GM19452 (cell line): ENCODE measurements around the gene LPGAT1.

Source experiments
- ATAC-seq: cut with Tn5 transposase; IDR thresholded peaks from one replicate; pipeline ENCODE4 v1.9.1; 2021; ENCODE audit not compliant: unreplicated experiment

The LPGAT1 gene

DNA sequence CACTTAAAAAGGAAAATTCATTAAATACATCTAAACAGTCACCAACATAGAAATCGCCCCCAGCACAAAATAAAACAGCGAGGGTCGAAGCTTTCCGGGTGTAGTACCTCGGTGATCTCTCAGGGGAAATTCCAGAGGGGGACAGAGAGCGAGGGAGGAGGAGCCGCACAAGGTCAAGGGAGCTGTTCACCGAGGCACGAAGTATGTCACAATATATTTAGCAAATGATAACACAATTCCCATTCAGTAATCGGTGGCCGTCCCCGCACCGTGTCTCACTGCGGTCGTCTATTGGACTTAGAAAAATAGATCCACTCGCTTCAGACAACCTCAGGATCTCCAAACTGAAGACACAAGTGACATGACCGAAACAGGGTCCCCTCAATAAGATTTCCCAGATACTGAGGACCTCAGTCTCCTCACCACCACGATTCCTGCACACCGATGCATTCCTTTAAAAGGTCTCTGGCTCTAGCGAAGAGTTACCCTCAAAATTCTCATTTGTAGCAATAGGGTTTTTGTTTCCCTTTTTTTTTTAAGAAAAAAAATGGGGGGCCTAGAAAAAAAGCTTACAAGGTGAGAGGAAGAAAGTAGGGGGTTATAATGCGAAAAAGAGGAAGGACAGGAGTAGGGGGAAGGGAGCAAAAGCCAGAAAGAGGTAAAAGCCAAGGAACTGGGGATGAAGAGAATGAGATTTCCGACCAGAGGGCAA lies 1.1 kb downstream of the LPGAT1 start:
- no peak for ATAC-seq

DNA sequence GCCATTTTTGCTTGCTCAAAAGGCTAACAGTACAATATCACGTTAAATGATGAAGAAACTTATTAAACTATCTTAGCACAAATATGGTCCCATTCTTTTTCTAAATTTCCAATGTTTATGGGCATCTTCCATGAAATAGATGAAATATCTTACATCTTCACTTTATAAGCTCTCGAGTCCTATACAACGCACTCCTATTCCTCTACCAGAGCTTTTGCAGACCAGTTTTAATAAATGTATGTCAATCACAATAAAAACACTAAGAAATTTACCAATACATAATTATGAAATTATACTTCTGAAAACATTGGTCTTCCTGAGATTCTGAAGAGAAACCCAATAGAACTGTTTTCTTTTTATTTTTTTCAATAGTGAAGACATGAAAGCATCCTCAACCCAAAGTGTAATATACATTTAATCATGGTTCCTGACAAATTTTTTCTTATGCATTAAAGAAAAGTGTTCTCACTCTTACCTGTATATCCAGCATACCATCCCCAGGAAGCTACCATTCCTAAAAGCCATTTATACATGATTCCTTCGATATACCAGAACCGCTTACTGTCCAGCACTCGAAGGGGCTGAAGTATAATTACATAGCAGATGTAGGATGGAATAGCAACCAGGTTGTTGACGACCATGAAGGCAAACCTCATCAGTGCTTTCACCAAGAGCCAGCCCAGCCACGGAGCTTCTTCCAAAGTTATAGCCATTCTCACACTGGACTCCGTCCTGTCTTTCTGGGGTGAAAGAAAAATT lies 1.8 kb downstream of the LPGAT1 start:
- no peak for ATAC-seq

DNA sequence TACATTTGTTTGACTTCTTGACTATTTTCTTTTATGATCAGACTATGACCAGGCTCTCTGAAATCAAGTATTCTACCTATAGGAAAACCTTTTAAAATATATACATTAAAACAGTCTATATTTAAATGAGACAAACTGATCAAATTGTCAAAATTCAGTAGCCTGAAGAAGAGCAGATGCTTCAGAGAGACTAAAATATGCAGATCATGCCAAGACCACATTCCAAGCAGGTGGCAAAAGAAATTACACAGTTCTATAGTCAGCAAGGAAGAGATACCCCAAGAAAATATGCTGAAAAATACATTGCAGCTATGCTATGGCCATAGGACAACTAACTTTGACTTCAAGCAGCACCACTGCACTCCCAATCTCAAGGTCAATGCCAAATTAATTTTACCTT lies 3.5 kb downstream of the LPGAT1 start:
- no peak for ATAC-seq

DNA sequence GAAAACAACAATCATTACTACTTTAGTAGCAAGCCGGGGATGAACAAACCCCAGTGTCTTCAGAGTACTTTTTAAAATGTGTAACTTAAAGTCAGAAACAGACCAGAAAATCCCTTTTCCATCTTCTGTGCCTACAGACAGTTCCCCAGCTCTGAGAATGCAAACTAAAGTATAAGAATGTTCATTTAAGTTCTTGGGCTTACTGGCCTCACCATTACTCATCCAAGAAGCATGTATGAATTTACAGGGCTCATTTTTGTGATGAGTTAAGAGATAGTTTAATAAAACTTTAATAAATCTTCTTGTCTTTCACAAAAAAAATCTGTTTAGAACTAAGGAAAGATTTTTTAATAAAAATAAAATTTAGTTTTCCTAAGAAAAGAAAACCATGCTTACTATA lies 4.6 kb downstream of the LPGAT1 start:
- ATAC-seq = no peak

DNA sequence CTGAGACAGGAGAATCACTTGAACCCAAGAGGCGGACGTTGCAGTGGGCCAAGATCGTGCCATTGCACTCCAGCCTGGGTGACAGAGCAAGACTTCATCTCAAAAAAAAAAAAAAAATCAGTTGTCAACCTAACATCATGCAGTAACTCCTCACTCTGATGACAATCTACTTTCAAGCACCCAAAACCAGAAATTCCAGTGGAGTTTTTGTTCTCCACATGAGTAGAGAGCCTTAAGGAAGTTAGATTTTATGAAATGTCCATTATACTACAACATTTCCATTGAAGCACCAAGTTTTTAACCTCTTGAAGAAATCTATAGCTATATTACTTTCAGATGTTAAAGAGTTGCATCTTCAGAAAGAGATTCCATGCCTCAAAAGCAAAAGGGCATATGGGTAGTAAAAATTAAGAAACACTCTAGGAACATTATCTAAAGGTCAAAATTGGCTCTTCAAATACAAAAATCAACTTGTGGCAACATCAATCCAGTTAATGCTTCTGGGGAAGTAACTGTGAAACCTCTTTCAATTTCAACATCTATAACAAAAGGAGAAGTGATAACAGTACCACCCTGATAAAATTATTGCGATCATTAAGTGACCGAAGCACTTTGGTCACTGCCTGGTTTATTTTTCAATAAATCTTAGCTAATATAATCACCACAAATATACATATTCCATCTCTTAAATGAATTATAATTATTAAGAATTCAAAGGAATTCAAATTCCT lies 7.7 kb downstream of the LPGAT1 start:
- ATAC-seq = no peak

DNA sequence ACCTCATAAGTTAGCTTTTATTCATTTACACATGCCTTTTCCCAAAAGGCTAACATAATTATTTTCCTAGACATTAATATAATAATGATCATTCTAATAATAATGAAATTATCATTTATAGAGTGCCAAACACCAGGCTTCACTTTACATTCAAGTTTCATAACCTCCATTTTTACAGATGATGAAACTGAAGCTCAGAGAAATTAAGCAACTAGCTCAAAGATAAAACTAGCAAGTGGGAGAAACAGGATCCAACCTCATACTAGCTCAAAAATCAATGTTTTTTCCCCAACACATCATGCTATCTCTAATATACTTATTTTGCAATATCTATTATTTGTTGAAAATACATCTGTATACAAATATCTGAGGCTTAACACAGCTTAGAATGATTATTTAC lies 14.0 kb downstream of the LPGAT1 start:
- ATAC-seq = no peak

DNA sequence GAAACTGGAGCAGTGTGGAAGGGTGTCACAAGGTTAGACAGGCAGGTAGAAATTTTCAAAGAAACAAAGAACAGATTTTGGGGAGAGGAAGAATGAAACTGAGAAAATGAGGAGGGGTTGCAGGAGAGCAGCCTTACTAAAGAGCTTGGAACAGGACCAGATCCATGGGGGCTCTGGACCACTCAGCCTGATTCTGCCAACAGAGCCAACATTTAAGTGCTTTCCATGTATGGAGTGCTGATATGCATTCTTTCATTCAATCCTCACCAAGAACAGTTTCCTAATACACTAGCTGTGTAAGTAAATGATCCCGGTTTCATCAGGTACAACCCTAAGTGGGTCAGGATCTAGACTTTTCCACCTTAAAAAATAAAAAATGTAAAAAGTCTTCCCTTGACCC lies 16.2 kb downstream of the LPGAT1 start:
- no peak for ATAC-seq

DNA sequence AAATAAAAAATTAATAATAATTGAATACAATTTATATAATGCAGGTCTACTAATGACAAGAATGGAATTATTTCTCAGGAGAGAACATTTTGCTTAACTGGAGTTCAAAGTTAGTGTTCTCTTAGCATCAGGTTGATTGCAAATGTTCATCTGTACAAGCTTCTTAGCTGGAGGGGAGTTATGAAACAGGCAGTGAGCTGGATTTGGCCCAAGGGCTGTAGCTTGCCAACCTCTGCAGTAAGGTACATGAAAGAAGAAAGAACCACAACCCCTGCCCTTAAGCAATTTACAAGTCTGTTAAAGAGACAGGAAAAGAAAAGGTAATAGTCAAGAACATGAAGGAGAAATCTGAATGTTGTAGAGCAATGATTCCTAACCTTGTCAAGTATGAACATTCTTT lies 17.0 kb downstream of the LPGAT1 start:
- ATAC-seq = no peak

DNA sequence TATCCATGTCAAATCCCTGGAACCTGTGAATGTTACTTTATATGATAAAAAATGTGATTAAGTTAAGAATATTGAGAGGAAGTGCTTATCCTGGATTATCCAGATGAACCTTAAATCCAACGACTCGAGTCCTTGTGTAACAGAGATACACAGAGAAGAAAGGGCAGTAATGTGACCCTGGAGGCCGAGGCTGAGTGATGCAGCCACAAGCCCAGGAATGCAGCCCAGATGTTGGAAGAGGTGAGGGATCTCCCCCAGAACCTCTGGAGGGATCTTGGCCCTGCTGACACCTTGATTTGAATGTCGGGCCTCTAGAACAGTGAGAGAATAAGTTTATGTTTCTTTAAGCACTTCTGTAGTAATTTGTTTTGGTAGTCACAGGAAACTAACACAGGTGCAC lies 18.0 kb downstream of the LPGAT1 start:
- no peak for ATAC-seq

DNA sequence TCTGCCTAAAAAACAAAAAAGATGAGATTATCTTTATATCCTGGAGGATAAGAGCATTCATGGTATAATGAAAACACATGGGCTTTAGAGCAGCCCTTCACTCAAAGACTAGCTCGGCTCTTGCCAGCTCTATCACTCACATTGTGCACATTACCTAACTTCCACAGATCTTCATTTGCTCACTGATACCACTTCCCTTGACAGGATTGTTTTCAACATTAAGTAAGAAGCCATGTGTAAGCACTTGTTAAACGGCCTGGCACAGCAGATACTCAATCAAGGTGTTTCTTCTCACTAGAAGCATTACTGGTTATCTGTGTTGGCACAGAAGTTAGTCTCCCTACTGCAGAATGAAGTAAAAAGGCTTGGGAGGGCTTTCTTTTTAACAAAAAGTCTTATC lies 18.7 kb downstream of the LPGAT1 start:
- no peak for ATAC-seq

DNA sequence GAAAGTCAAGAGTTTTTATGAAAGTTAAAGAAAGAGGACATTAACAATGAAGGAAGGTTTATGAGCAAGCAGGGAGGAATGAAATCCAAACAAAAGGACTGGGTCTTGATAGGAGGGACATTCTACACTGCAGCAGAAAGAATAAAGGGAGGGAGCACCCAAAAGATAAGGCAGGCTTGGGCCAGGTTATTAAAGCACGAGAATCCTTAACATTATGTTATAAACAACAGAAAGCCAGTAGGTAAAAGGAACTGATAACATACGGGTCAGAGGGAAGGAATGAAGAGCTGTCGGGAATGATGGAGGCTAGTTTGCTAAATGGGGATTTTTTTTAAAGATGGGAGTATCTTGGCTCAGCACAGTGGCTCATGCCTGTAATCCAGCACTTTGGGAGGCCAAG lies 19.4 kb downstream of the LPGAT1 start:
- ATAC-seq = no peak

DNA sequence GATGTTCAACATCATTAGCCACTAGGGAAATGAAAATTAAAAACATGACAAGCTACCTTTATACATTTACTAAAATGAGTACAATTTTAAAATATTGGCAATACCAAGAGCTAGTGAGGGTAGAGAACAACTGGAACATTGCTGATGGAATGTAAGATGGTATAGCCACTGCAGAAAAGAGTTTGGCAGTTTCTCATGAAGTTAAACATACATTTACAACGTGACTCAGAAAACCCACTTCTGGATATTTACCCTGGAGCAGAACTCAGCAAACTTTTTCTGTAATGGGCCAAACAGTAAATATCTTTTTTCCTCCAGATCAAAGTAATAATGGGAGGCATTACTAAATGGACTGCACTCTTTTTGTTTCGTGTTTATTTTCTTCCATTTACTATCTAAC lies 22.1 kb downstream of the LPGAT1 start:
- ATAC-seq = no peak

DNA sequence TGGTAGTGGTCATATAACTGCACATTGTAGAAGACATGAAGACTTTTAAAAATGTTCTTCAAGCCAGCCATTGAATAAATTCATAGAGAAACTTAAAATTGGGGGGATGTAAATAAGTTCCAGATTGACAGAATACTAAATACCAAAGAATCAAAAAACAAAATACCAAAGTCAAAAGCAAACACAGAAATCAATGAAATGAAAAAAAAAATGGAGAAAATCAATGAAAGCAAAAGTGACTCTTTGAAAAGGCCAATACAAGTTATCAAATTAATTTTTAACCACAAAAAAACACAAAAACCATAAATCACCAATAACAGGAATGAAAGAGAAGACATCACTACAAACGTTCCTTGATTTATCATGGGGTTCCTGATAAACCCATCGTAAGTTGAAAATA lies 25.6 kb downstream of the LPGAT1 start:
- no peak for ATAC-seq

DNA sequence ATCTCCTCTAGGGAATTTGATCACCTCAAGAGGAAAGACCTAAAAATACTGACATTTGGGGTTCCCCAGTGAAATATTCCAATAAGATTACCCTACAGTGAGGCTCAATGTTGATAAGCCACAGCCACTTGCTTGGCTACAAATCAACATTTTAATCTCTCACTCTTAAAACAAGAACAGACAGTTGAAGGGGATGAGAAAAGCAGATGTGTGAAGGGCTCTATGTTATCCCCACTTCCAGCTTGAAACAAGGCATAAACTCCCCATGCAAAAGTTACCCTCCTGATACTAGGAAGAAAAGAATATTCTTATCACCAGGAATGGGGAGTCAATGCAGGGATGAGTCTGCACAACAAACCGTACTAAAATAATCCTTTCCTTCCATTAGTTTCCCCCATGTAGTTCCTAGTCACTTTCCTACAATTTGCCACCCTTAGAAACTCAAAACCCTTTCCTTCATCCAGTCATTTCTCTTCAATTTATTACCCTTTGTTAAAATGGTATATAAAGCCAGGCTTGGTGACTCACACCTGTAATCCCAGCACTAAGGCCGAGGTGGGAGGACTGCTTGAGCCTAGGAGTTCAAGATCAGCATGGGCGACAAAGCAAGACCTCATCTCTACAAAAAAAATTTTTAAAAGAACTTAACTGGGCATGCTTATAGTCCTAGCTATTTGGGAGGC lies 29.5 kb downstream of the LPGAT1 start:
- no peak for ATAC-seq

DNA sequence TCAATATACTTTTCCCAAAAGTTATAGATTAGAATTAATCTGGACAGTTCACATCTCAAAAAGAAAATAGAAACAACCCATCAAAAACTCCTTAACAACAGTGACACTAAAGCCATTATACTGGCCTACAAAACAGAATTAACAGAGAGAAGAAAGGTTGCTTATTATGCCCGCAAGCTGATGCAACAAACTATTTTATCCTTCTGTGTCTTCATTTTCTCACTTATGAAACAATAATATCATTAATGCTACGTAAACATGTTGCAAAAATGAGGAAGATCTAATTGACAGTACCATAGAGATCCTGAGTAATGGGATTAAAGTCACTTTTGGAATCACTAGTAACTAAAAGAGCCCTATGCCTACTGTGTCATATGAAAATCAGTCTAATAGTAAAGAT lies 32.6 kb downstream of the LPGAT1 start:
- no peak for ATAC-seq

DNA sequence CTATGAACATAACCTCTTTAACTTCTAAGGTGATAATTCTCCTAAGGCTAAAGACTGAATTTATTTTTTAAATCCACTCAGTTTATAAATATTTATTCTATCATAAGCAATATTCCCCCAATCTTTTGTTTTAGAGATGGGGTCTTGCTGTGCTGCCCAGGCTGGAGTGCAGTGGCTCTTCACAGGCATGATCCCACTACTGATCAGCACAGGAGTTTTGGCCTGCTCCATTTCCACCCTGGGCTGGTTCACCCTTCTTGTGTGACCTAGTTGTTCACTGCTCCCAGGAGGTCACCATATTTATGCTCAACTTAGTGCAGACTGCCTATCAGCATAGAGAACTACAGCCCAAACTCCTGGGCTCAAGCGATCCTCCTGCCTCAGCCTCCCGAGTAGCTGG lies 38.6 kb downstream of the LPGAT1 start:
- no peak for ATAC-seq

DNA sequence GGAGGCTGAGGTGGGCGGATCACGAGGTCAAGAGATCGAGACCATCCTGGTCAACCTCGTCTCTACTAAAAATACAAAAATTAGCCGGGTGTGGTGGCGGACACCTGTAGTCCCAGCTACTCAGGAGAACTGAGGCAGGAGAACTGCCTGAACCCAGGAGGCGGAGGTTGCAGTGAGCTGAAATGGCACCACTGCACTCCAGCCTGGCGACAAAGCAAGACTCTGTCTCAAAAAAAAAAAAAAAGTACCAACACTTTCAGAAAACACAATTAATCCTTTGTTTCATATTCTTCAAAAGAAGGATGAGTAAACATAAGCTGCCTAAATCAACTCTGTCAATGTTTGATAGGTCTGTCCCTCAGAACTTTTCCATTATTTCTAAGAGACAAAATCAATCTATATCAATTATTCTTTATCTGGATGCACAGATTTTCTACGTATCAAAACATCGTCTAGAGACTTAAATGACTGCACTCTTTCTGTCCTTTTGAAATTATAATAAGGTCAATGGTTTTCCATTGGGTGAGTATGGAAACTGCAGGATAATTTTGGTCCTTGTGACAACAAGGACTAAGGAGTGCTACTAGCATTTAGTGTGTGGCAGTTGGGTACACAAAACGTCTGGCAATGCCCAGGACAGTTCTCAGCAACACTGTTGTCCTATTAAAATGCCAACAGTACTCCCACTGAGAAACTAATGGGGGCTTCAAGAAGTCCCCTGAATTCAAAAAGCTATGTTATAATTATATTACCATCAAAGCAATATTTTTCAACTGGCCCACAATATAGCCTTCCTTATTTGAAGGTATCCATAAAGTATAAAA lies 40.7 kb downstream of the LPGAT1 start:
- no peak for ATAC-seq

DNA sequence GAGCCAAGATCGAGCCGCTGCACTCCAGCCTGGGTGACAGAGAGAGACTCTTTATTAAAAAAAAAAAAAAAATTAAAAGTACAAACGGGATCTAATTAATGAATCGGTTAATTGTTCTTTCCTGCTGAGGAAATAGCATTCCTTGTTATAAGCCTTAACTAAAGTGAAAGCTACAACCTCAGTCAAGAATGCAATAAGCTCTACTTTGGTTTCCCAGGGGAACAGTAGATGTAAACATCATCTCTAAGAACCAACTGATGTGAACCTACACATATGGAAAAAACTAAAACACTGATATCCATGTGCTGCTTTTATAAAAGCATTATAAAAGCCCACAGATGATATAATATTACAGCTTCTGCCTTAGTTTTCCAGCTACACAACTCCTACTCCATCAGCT lies 41.9 kb downstream of the LPGAT1 start:
- ATAC-seq = no peak

DNA sequence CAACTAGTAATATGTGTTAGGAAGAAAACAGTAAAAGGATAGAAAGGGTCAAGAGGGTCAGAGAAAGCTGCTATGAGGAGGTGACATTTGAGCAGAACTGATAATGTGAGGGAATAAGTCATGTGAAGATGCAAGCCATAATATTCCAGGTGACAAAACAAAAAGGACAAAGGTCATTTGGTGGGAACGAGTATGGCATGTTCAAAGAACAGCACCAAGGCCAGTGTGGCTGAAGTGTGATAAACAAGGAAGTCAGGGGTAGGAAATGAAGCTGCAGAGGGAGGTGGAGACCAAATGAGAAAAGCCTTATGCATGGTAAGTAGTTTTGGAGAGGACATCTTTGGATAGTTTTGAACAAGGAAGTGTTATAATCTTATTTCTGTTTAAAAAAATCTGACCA lies 46.7 kb downstream of the LPGAT1 start:
- no peak for ATAC-seq

DNA sequence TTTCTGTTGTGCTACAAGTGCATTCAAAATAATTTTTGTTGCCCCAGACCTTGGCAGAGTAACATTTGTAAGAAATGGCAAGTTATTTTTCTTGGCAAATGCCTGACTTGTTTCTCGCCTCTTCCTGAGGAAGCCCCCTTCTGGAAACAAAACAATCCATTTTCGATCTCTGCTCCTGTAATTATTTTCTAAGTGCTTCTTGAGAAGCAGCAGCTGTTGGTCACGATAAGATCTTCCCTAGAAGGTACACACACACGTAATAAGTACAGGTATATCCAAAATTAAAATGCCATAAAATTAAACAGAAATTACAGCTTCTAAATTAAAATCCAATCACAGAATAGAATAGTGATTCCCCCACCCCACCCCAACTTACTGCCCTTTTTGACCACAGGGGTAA lies 47.3 kb downstream of the LPGAT1 start:
- ATAC-seq = no peak

DNA sequence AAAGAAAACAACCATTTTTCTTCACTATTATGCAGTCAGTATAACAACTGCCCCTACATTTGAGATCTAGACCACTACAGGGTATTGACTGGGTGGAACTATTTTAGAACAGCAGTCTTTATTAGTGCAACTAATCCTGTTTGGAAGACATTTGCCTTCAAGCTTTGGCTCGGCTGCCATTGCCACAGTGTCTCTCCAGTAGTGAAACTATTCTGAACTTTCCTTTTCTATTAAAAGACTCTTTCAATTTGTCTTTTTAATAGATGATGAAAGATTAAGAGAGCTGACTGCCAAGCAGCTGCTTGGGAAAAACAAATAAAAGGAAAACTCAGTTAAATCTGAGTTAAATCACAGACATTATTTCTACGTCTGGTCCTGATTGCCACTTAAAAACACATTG lies 49.3 kb downstream of the LPGAT1 start:
- ATAC-seq = no peak
